A549 (cell line): ENCODE data around the gene PDE6C. TPM values are rescaled to one million over a fixed set of nuclear protein-coding genes. Genes with fewer than 3 reads are reported as not detected.

ENCODE experiments used
- ATAC-seq, 2 experiments: fragments of 200-7000 bp in 1 of 2; fragments of >200 bp in 1 of 2; cut with Nextera tagmentation in 1 of 2; cut with Tn5 transposase in 1 of 2; 3 replicates each; pipeline versions ENCODE4 v1.8.0 to v1.9.1; 2018 to 2020; ENCODE audit warnings: mild to moderate bottlenecking in 1 of 2, moderate library complexity in 1 of 2
- CTCF ChIA-PET: fragments of 300-600 bp; sonication (Branson Sonifier 250); formaldehyde crosslinking; extraction: SDS; loops from one replicate; lab custom pipeline; 2021; ENCODE audit warnings: antibody characterized with exemption, inconsistent platforms; lab: Yijun Ruan, JAX
- POLR2A ChIA-PET: fragments of 350-600 bp; formaldehyde crosslinking; extraction: SDS; loops from one replicate; lab custom pipeline; 2021; ENCODE audit warnings: antibody characterized with exemption, inconsistent platforms; lab: Yijun Ruan, JAX
- DNase-seq, 2 experiments: peaks; one replicate each; pipeline versions ENCODE4 v3.0.0 to v3.0.0-alpha.2; 2011 to 2016; ENCODE audit warnings: low read depth in 1 of 2, low spot score in 1 of 2
- FAIRE-seq: peaks from 2 replicates; lab custom pipeline; 2011; peaks lifted over from hg19 to GRCh38; lab: Jason Lieb, UNC
- H3K27ac ChIP-seq, 2 experiments: fragments of >200 bp; sonication (Bioruptor Twin); formaldehyde crosslinking; 3 replicates each; pipeline ENCODE4 v1.5.1; 2016 to 2017
- H3K4me1 ChIP-seq: fragments of >200 bp; sonication (Bioruptor Twin); formaldehyde crosslinking; 3 replicates; pipeline ENCODE4 v1.6.1; 2016
- H3K4me2 ChIP-seq: fragments of >200 bp; sonication (Bioruptor Twin); formaldehyde crosslinking; 3 replicates; pipeline ENCODE4 v1.6.1; 2016
- H3K4me3 ChIP-seq: fragments of >200 bp; sonication (Bioruptor Twin); formaldehyde crosslinking; 3 replicates; pipeline ENCODE4 v1.5.1; 2016
- H3K9me3 ChIP-seq: fragments of >200 bp; sonication (Bioruptor Twin); formaldehyde crosslinking; 3 replicates; pipeline ENCODE4 v1.6.1; 2016
- BHLHE40 ChIP-seq: IDR thresholded peaks from 2 replicates; pipeline ENCODE4 v1.6.1; 2012; ENCODE audit warnings: low read depth, low read length, inconsistent platforms
- CBX8 ChIP-seq: fragments of 200-600 bp; sonication (generic); IDR thresholded peaks from 2 replicates; pipeline ENCODE4 v1.6.1; 2016
- CTCF ChIP-seq: fragments of >200 bp; sonication (Bioruptor Twin); formaldehyde crosslinking; IDR thresholded peaks from 3 replicates; pipeline ENCODE4 v1.5.1; 2016
- EHF ChIP-seq: fragments of 250-450 bp; sonication (Bioruptor Pico); IDR thresholded peaks from 2 replicates; pipeline ENCODE4 v1.5.0; 2020; ENCODE audit warnings: mild to moderate bottlenecking
- ELK1 ChIP-seq: fragments of 150-350 bp; IDR thresholded peaks from 2 replicates; pipeline ENCODE4 v1.6.1; 2014; ENCODE audit warnings: low read depth, mild to moderate bottlenecking, low read length
- GATA3 ChIP-seq: IDR thresholded peaks from 2 replicates; pipeline ENCODE4 v1.6.1; 2012; ENCODE audit warnings: borderline replicate concordance
- HDAC2 ChIP-seq: fragments of 200-600 bp; sonication (generic); IDR thresholded peaks from 2 replicates; pipeline ENCODE4 v1.6.1; 2016
- HES2 ChIP-seq: fragments of >200 bp; sonication (Bioruptor Twin); formaldehyde crosslinking; IDR thresholded peaks from 2 replicates; pipeline ENCODE4 v1.6.1; 2016
- HOXA7 ChIP-seq: fragments of 250-450 bp; sonication (Bioruptor Pico); IDR thresholded peaks from 2 replicates; pipeline ENCODE4 v1.5.0; 2020; ENCODE audit warnings: mild to moderate bottlenecking, moderate library complexity
- HOXB5 ChIP-seq: fragments of 250-450 bp; sonication (Bioruptor Pico); IDR thresholded peaks from 2 replicates; pipeline ENCODE4 v1.5.0; 2020; ENCODE audit warnings: mild to moderate bottlenecking, moderate library complexity
- MYC ChIP-seq: IDR thresholded peaks from 2 replicates; pipeline ENCODE4 v1.6.1; 2012; ENCODE audit warnings: mild to moderate bottlenecking, inconsistent platforms, low read length, improper control_type of control experiment, borderline replicate concordance
- NFE2L2 ChIP-seq: fragments of 150-350 bp; conservative IDR thresholded peaks from 2 replicates; pipeline ENCODE4 v1.6.1; 2014; ENCODE audit warnings: low read length
- NPAS2 ChIP-seq: fragments of 250-450 bp; sonication (Bioruptor Pico); IDR thresholded peaks from 2 replicates; pipeline ENCODE4 v1.8.0; 2022; ENCODE audit warnings: mild to moderate bottlenecking, moderate library complexity, borderline replicate concordance
- NR3C1 ChIP-seq: fragments of >200 bp; sonication (Bioruptor Twin); formaldehyde crosslinking; IDR thresholded peaks from 3 replicates; pipeline ENCODE4 v1.6.1; 2017
- POLR2A ChIP-seq: IDR thresholded peaks from 2 replicates; pipeline ENCODE4 v1.6.1; 2012; ENCODE audit warnings: mild to moderate bottlenecking, low read length
- RAD21 ChIP-seq, 2 experiments: fragments of >200 bp in 1 of 2; sonication (Bioruptor Twin) in 1 of 2; formaldehyde crosslinking in 1 of 2; IDR thresholded peaks in 1 of 2; conservative IDR thresholded peaks in 1 of 2; 2 replicates in 1 of 2; 3 replicates in 1 of 2; pipeline ENCODE4 v1.6.1; 2012 to 2018; ENCODE audit warnings: inconsistent platforms in 1 of 2
- RARB ChIP-seq: fragments of 250-450 bp; sonication (Bioruptor Pico); IDR thresholded peaks from 2 replicates; pipeline ENCODE4 v1.8.0; 2021; ENCODE audit warnings: mild to moderate bottlenecking, moderate library complexity
- RCOR1 ChIP-seq: fragments of 150-350 bp; IDR thresholded peaks from 2 replicates; pipeline ENCODE4 v1.6.1; 2014; ENCODE audit warnings: antibody characterized with exemption, low read length, low read depth
- REST ChIP-seq: fragments of 200-600 bp; sonication (generic); IDR thresholded peaks from 2 replicates; pipeline ENCODE4 v1.6.1; 2016; ENCODE audit warnings: antibody characterized with exemption, mild to moderate bottlenecking, moderate library complexity
- RFX5 ChIP-seq: fragments of 450-650 bp; IDR thresholded peaks from 2 replicates; pipeline ENCODE4 v1.7.1; 2014; ENCODE audit warnings: antibody characterized with exemption, mild to moderate bottlenecking, moderate library complexity
- RNF2 ChIP-seq: fragments of 200-600 bp; sonication (generic); IDR thresholded peaks from 2 replicates; pipeline ENCODE4 v1.6.1; 2016; ENCODE audit warnings: low read depth, mild to moderate bottlenecking, antibody characterized with exemption, moderate library complexity, borderline replicate concordance
- SMC3 ChIP-seq: fragments of >200 bp; sonication (Bioruptor Twin); formaldehyde crosslinking; IDR thresholded peaks from 3 replicates; pipeline ENCODE4 v1.6.1; 2018; ENCODE audit warnings: inconsistent platforms
- SREBF2 ChIP-seq: fragments of 450-650 bp; IDR thresholded peaks from 2 replicates; pipeline ENCODE4 v1.6.1; 2014; ENCODE audit warnings: mild to moderate bottlenecking, moderate library complexity
- TFCP2L1 ChIP-seq: fragments of 250-450 bp; sonication (Bioruptor Pico); IDR thresholded peaks from 2 replicates; pipeline ENCODE4 v1.5.0; 2021; ENCODE audit warnings: mild to moderate bottlenecking
- USF2 ChIP-seq: fragments of 450-650 bp; IDR thresholded peaks from 2 replicates; pipeline ENCODE4 v1.6.1; 2014; ENCODE audit warnings: antibody characterized with exemption
- ZNF302 ChIP-seq: fragments of 250-450 bp; sonication (Bioruptor Pico); IDR thresholded peaks from 2 replicates; pipeline ENCODE4 v1.9.0; 2021; ENCODE audit warnings: inconsistent platforms, mild to moderate bottlenecking, moderate library complexity
- WGBS: methylation state at CpG from one replicate; pipeline ENCODE4 v1.1.6; 2017; ENCODE audit errors: missing lambda C conversion rate; 5-methylcytosine and 5-hydroxymethylcytosine counted together
- polyA plus RNA-seq, 4 experiments: library from polyadenylated mRNA; depleted of rRNA in 3 of 4; stranded (reverse); fragments of >200 nt; fragmentation: RNase III in 1 of 4; extraction: RNeasy Plus Mini Kit Qiagen cat#74134 plus additional on column Dnase treatment in 1 of 4; gene quantifications; 2 replicates in 3 of 4; 3 replicates in 1 of 4; pipeline ENCODE4 v1.2.3, GENCODE V29; 2011 to 2017
- TF ChIP-seq, protein P1 (sequence below): fragments of 250-450 bp; sonication (Bioruptor Pico); IDR thresholded peaks from 2 replicates; pipeline ENCODE4 v1.5.0; 2020; ENCODE audit warnings: low read depth, mild to moderate bottlenecking, moderate library complexity

PDE6C gene
- polyA plus RNA-seq, 2 of the 4 experiments (the other 2 are of a cell fraction): not detected

GRCh38 chr10:93680412-93681047 is 68.2 kb downstream of the PDE6C start:
- TF ChIP-seq RAD21 (conservative IDR thresholded peaks at IDR 0.05 in 1 of 2, IDR thresholded peaks at IDR 0.05 in 1 of 2): peak; percentile 91 to 92
- TF ChIP-seq HOXA7: no peak
- TF ChIP-seq, protein P1, sequence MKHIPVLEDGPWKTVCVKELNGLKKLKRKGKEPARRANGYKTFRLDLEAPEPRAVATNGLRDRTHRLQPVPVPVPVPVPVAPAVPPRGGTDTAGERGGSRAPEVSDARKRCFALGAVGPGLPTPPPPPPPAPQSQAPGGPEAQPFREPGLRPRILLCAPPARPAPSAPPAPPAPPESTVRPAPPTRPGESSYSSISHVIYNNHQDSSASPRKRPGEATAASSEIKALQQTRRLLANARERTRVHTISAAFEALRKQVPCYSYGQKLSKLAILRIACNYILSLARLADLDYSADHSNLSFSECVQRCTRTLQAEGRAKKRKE: no peak
- no peak for TF ChIP-seq MYC
- TF ChIP-seq NFE2L2: no peak
- TF ChIP-seq RARB (CRISPR knock-in tag): no peak
- no peak for TF ChIP-seq RCOR1
- no peak for TF ChIP-seq SREBF2
- TF ChIP-seq ELK1: no peak
- TF ChIP-seq SMC3: peak; percentile 84
- no peak for TF ChIP-seq TFCP2L1 (CRISPR knock-in tag)
- TF ChIP-seq CTCF: peak; percentile 89
- TF ChIP-seq USF2: no peak
- TF ChIP-seq POLR2A: no peak
- no peak for TF ChIP-seq GATA3
- no peak for TF ChIP-seq REST

DNA sequence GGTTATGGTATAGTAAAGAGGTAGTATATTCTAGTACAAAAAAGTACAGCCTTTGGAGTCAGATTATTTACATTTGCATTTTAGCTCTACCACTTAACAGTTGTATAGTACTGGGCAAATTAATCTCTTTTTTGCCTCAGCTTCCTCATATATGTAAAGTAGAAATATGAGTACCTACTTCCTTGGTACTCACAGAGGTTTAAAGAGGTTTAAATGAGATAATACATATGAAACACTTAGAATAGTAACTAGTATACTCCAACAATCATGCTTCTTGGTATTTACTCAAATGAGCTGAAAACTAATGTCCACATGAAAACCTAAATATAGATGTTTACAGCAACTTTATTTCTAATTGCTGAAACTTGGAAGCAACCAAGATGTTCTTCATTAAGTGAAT is 75.4 kb downstream of the PDE6C start:
- CTCF ChIA-PET: interaction anchor here (0.6 to 2.0 kb wide), 3 partner anchors 9 to 178 kb away, joined by 3 to 7 read pairs (median 3); no protein-coding TSS in a partner anchor
- Histone ChIP-seq H3K4me1 (no peaks in the 10 kb centered on the region), H3K4me3 (no peak overlapping the region), H3K4me2 (no peak overlapping the region), H3K27ac (no peak overlapping the region), H3K9me3 (no peaks in the 10 kb centered on the region)
- FAIRE-seq: peak; percentile 13
- TF ChIP-seq HDAC2 (no peak), NFE2L2 (no peak), RNF2 (no peak), BHLHE40 (no peak), HES2 (no peak), CBX8 (no peak), RFX5 (no peak), HOXB5 (no peak), ZNF302 (CRISPR knock-in tag) (no peak), EHF (no peak), ELK1 (no peak), SREBF2 (no peak), NR3C1 (no peak), NPAS2 (CRISPR knock-in tag) (no peak)
- DNase-seq: no peak
- ATAC-seq: no peak
- POLR2A ChIA-PET: no interaction called here

More at GRCh38 chr10:93680412-93681047, 68.2 kb downstream of the PDE6C start:
- peak; percentile 70 to 80; a peak in 5 of 6 replicates for ATAC-seq
- FAIRE-seq: peak; percentile 92
- DNase-seq: peak; percentile 40 to 69
- CTCF ChIA-PET: interaction anchor here (0.5 to 5.7 kb wide), 38 partner anchors 10 to 428 kb away, joined by 3 to 131 read pairs (median 4); partner anchors contain the start of gene MYOF
- no peak overlapping the region for H3K4me2 ChIP-seq
- 36% methylated on average over 4 of the region's 4 CpGs for WGBS
- no peaks in the 10 kb centered on the region for H3K9me3 ChIP-seq
- H3K4me1 ChIP-seq: no peaks in the 10 kb centered on the region
- H3K4me3 ChIP-seq: no peak overlapping the region
- POLR2A ChIA-PET: no interaction called here
- no peak overlapping the region for H3K27ac ChIP-seq
